Ishikawa (cell line): ENCODE data around the gene EVX2.

Experiments
- EGR1 ChIP-seq: IDR thresholded peaks from 2 replicates; pipeline ENCODE4 v1.6.1; 2012
- EP300 ChIP-seq: IDR thresholded peaks from 2 replicates; pipeline ENCODE4 v1.6.1; 2012; ENCODE audit warnings: borderline replicate concordance
- FOXM1 ChIP-seq: IDR thresholded peaks from 2 replicates; pipeline ENCODE4 v1.6.1; 2012; ENCODE audit warnings: low read depth, borderline replicate concordance
- MAX ChIP-seq: IDR thresholded peaks from 2 replicates; pipeline ENCODE4 v1.6.1; 2012
- NFIC ChIP-seq: IDR thresholded peaks from 2 replicates; pipeline ENCODE4 v1.6.1; 2012
- REST ChIP-seq: IDR thresholded peaks from 2 replicates; pipeline ENCODE4 v1.6.1; 2012; ENCODE audit warnings: low read depth, mild to moderate bottlenecking
- TAF1 ChIP-seq: IDR thresholded peaks from 2 replicates; pipeline ENCODE4 v1.6.1; 2012; ENCODE audit warnings: low read depth, mild to moderate bottlenecking
- TCF12 ChIP-seq: IDR thresholded peaks from 2 replicates; pipeline ENCODE4 v1.6.1; 2012; ENCODE audit warnings: low read depth
- TEAD4 ChIP-seq: IDR thresholded peaks from 2 replicates; pipeline ENCODE4 v1.6.1; 2012
- USF1 ChIP-seq: IDR thresholded peaks from 2 replicates; pipeline ENCODE4 v1.6.1; 2012
- YY1 ChIP-seq: IDR thresholded peaks from 2 replicates; pipeline ENCODE4 v1.6.1; 2012; ENCODE audit warnings: low read depth
- ZBTB7A ChIP-seq: IDR thresholded peaks from 2 replicates; pipeline ENCODE4 v1.6.1; 2012; ENCODE audit warnings: low read depth

- no peak for TF ChIP-seq TCF12
- TF ChIP-seq EP300, result no peak
- no peak for TF ChIP-seq EGR1
- no peak for TF ChIP-seq ZBTB7A
- no peak for TF ChIP-seq MAX
- no peak for TF ChIP-seq REST
- TF ChIP-seq NFIC, result no peak
- no peak for TF ChIP-seq TEAD4
- no peak for TF ChIP-seq YY1
- no peak for TF ChIP-seq USF1
- TF ChIP-seq TAF1, result no peak
- no peak for TF ChIP-seq FOXM1
These were observed 2.4 kb downstream of the EVX2 start for GRCh38 chr2:176081376-176081836.
